Measurements from ENCODE around the gene FBXO22.

Gene FBXO22

GRCh38 chr15:75864213-75865059 lies 39.2 kb upstream of the FBXO22 start (continued):
- TF ChIP-seq KLF9 (tag by site-specific recombination; IDR thresholded peaks at IDR 0.05; ENCODE audit: low read depth): no peak
- TF ChIP-seq ZNF148 (tag by site-specific recombination; IDR thresholded peaks at IDR 0.05; ENCODE audit: borderline replicate concordance): no peak
- TF ChIP-seq RBAK (tag by site-specific recombination; IDR thresholded peaks at IDR 0.05): no peak
- TF ChIP-seq ZBTB6 (tag by site-specific recombination; IDR thresholded peaks at IDR 0.05): no peak
- TF ChIP-seq ZNF513 (tag by site-specific recombination; IDR thresholded peaks at IDR 0.05): no peak
- no peak for TF ChIP-seq MEIS1 (CRISPR knock-in tag; IDR thresholded peaks at IDR 0.05; ENCODE audit: borderline replicate concordance)
- TF ChIP-seq MZF1 (tag by site-specific recombination; IDR thresholded peaks at IDR 0.05; ENCODE audit: borderline replicate concordance): no peak
- TF ChIP-seq ZNF23 (tag by site-specific recombination; IDR thresholded peaks at IDR 0.05; ENCODE audit: borderline replicate concordance): no peak
- no peak; the same call in 1 of the 2 replicates for TF ChIP-seq PRDM1 (tag by site-specific recombination; IDR thresholded peaks at IDR 0.05)
- no peak for TF ChIP-seq FEZF1 (tag by site-specific recombination; IDR thresholded peaks at IDR 0.05)
- no peak for TF ChIP-seq ZNF660 (tag by site-specific recombination; IDR thresholded peaks at IDR 0.05)
- TF ChIP-seq ZNF426 (tag by site-specific recombination; IDR thresholded peaks at IDR 0.05): no peak
- TF ChIP-seq ZNF223 (tag by site-specific recombination; IDR thresholded peaks at IDR 0.05): no peak
- TF ChIP-seq SALL2 (tag by site-specific recombination; IDR thresholded peaks at IDR 0.05; ENCODE audit: borderline replicate concordance): no peak
- no peak for TF ChIP-seq ZNF837 (tag by site-specific recombination; IDR thresholded peaks at IDR 0.05)
- TF ChIP-seq ZNF398 (tag by site-specific recombination; IDR thresholded peaks at IDR 0.05): no peak
- TF ChIP-seq ZNF791 (tag by site-specific recombination; IDR thresholded peaks at IDR 0.05): no peak
- TF ChIP-seq ZNF335 (tag by site-specific recombination; conservative IDR thresholded peaks at IDR 0.05): peak; percentile 50
- peak; percentile 83 for TF ChIP-seq TCF7L2 (IDR thresholded peaks at IDR 0.05; ENCODE audit: borderline replicate concordance, low read depth, low read length)
- TF ChIP-seq ZNF37A (tag by site-specific recombination; IDR thresholded peaks at IDR 0.05): no peak
- no peak for TF ChIP-seq ZNF114 (tag by site-specific recombination; IDR thresholded peaks at IDR 0.05)
- TF ChIP-seq ZFP69B (tag by site-specific recombination; IDR thresholded peaks at IDR 0.05): 0 out of 2 replicates have a peak, but pooled peaks have one; percentile 20
- TF ChIP-seq ZSCAN18 (tag by site-specific recombination; IDR thresholded peaks at IDR 0.05): no peak
- 0 out of 2 replicates have a peak, but pooled peaks have one; percentile 32 for TF ChIP-seq ZNF558 (tag by site-specific recombination; IDR thresholded peaks at IDR 0.05)
- no peak for TF ChIP-seq EGR2 (tag by site-specific recombination; IDR thresholded peaks at IDR 0.05; ENCODE audit: low read depth)
- no peak for TF ChIP-seq ZBTB10 (tag by site-specific recombination; IDR thresholded peaks at IDR 0.05)
- TF ChIP-seq GLIS1 (tag by site-specific recombination; IDR thresholded peaks at IDR 0.05): no peak

Measured in HEK293 (cell line).